Osteoblast (primary cell): ENCODE data around the gene KDF1. TPM values are rescaled to one million over a fixed set of nuclear protein-coding genes. Genes with fewer than 3 reads are reported as not detected.

ENCODE experiments used
- DNase-seq: peaks from one replicate; pipeline ENCODE4 v3.0.0; 2011; ENCODE audit warnings: low spot score, mixed read lengths; ENCODE audit not compliant: insufficient read length; ENCODE audit errors: missing footprints
- H2AFZ ChIP-seq: 2 replicates; pipeline ENCODE4 v1.6.0; 2011; ENCODE audit warnings: mild to moderate bottlenecking, low read length
- H3K27ac ChIP-seq: 2 replicates; pipeline ENCODE4 v1.5.1; 2011; ENCODE audit warnings: mild to moderate bottlenecking, low read depth, low read length, moderate library complexity
- H3K27me3 ChIP-seq: 2 replicates; pipeline ENCODE4 v1.6.0; 2012; ENCODE audit warnings: mild to moderate bottlenecking, control low read depth, inconsistent platforms, low read length, moderate library complexity; ENCODE audit not compliant: insufficient read depth
- H3K36me3 ChIP-seq: 2 replicates; pipeline ENCODE4 v1.5.1; 2011; ENCODE audit warnings: mild to moderate bottlenecking, low read length, control low read depth, moderate library complexity; ENCODE audit not compliant: insufficient read depth
- H3K4me1 ChIP-seq: 2 replicates; pipeline ENCODE4 v1.5.1; 2011; ENCODE audit warnings: mild to moderate bottlenecking, low read length, control low read depth, moderate library complexity; ENCODE audit not compliant: insufficient read depth
- H3K4me2 ChIP-seq: 2 replicates; pipeline ENCODE4 v1.6.0; 2011; ENCODE audit warnings: mild to moderate bottlenecking, low read length; ENCODE audit not compliant: insufficient read depth
- H3K4me3 ChIP-seq: fragments of 200-600 bp; sonication (generic); 3 replicates; pipeline ENCODE4 v1.5.1; 2012; ENCODE audit warnings: mild to moderate bottlenecking, low read length, inconsistent platforms; ENCODE audit not compliant: insufficient read depth
- H3K79me2 ChIP-seq: 2 replicates; pipeline ENCODE4 v1.6.0; 2012; ENCODE audit warnings: mild to moderate bottlenecking, low read length, control low read depth, inconsistent platforms; ENCODE audit not compliant: insufficient read depth
- H3K9me3 ChIP-seq: 2 replicates; pipeline ENCODE4 v1.5.1; 2011; ENCODE audit warnings: low read depth, low read length, control low read depth
- H4K20me1 ChIP-seq: 2 replicates; pipeline ENCODE4 v1.6.0; 2012; ENCODE audit warnings: mild to moderate bottlenecking, low read length, control low read depth; ENCODE audit not compliant: insufficient read depth
- CTCF ChIP-seq: IDR thresholded peaks from 2 replicates; pipeline ENCODE4 v1.5.1; 2011; ENCODE audit warnings: mild to moderate bottlenecking, low read depth, low read length, moderate library complexity; ENCODE audit errors: extremely low read depth
- total RNA-seq: library from RNA; depleted of rRNA; stranded (reverse); fragments of >200 nt; gene quantifications from 2 replicates; pipeline ENCODE4 v1.2.3, GENCODE V29; 2012

The KDF1 gene
- total RNA-seq, 1 donor = not detected

GRCh38 chr1:26960625-26960966, 328 bp upstream of the KDF1 start:
- Histone ChIP-seq H3K36me3 (no peaks in the 10 kb centered on the region), H3K4me2 (no peak overlapping the region), H3K9me3 (peaks cover 4% of the 10 kb centered on the region), H3K4me1 (peaks cover 4% of the 10 kb centered on the region), H2AFZ (no peak overlapping the region), H3K4me3 (no peak overlapping the region), H3K27me3 (peaks cover 49% of the 10 kb centered on the region), H3K79me2 (no peaks in the 10 kb centered on the region), H4K20me1 (no peaks in the 10 kb centered on the region), H3K27ac (no peak overlapping the region)
- no peak for DNase-seq
- no peak for TF ChIP-seq CTCF

- H4K20me1 ChIP-seq = no peaks in the 10 kb centered on the region
- no peak for DNase-seq
- no peak overlapping the region for H3K27ac ChIP-seq
- H3K79me2 ChIP-seq = no peaks in the 10 kb centered on the region
- no peak overlapping the region for H3K4me3 ChIP-seq
- TF ChIP-seq CTCF = no peak
- H2AFZ ChIP-seq = no peak overlapping the region
- peaks cover 49% of the 10 kb centered on the region for H3K27me3 ChIP-seq
- peaks cover 4% of the 10 kb centered on the region for H3K4me1 ChIP-seq
- H3K9me3 ChIP-seq = peaks cover 4% of the 10 kb centered on the region
- no peak overlapping the region for H3K4me2 ChIP-seq
- no peaks in the 10 kb centered on the region for H3K36me3 ChIP-seq
Measured at GRCh38 chr1:26959270-26959669, 998 bp downstream of the KDF1 start.

- Histone ChIP-seq H2AFZ (no peak overlapping the region), H3K27me3 (peaks cover 43% of the 10 kb centered on the region), H3K27ac (no peak overlapping the region), H3K4me3 (no peak overlapping the region), H3K36me3 (no peaks in the 10 kb centered on the region), H3K79me2 (no peaks in the 10 kb centered on the region), H3K9me3 (peaks cover 4% of the 10 kb centered on the region), H4K20me1 (no peaks in the 10 kb centered on the region), H3K4me2 (no peak overlapping the region), H3K4me1 (peaks cover 4% of the 10 kb centered on the region)
- TF ChIP-seq CTCF = no peak
- no peak for DNase-seq
Measured at GRCh38 chr1:26957306-26957705, 3.0 kb downstream of the KDF1 start.

- Histone ChIP-seq H3K9me3 (peaks cover 4% of the 10 kb centered on the region), H3K36me3 (no peaks in the 10 kb centered on the region), H3K79me2 (no peaks in the 10 kb centered on the region), H3K4me3 (no peak overlapping the region), H3K27ac (no peak overlapping the region), H4K20me1 (no peaks in the 10 kb centered on the region), H3K4me1 (no peaks in the 10 kb centered on the region), H3K4me2 (no peak overlapping the region), H3K27me3 (peaks cover 40% of the 10 kb centered on the region), H2AFZ (no peak overlapping the region)
- no peak for TF ChIP-seq CTCF
- DNase-seq = no peak
Measured at GRCh38 chr1:26956321-26956720, 3.9 kb downstream of the KDF1 start.
